DOHH2 (cell line): Measurements from ENCODE around the gene GPR161.
"Not testable (repeated sequence)": the region's sequence is repeated elsewhere in the genome, so short reads cannot be mapped to it uniquely, and the experiment has no call there.

ENCODE experiments used
- H3F3A ChIP-seq: fragments of 200-600 bp; sonication (generic), shearing (Covaris generic); 2 replicates; pipeline ENCODE4 v1.6.0; 2016; ENCODE audit warnings: antibody characterized with exemption, mild to moderate bottlenecking; ENCODE audit not compliant: control insufficient read depth, insufficient read depth
- H3K27ac ChIP-seq: fragments of 200-600 bp; sonication (generic); 2 replicates; pipeline ENCODE4 v1.5.1; 2014; ENCODE audit warnings: low read depth, mild to moderate bottlenecking, low read length, moderate library complexity
- H3K27me3 ChIP-seq: fragments of 200-600 bp; sonication (generic); 2 replicates; pipeline ENCODE4 v1.6.1; 2014; ENCODE audit warnings: mild to moderate bottlenecking, low read length, mixed read lengths; ENCODE audit not compliant: control insufficient read depth
- H3K36me3 ChIP-seq: fragments of 200-600 bp; sonication (generic); 2 replicates; pipeline ENCODE4 v1.6.1; 2014; ENCODE audit warnings: mild to moderate bottlenecking, low read length, moderate library complexity, mixed read lengths; ENCODE audit not compliant: control insufficient read depth
- H3K4me1 ChIP-seq: fragments of 200-600 bp; sonication (generic); 2 replicates; pipeline ENCODE4 v1.6.1; 2014; ENCODE audit warnings: mild to moderate bottlenecking, low read length, mixed read lengths; ENCODE audit not compliant: control insufficient read depth
- H3K4me2 ChIP-seq: fragments of 200-600 bp; sonication (generic); 2 replicates; pipeline ENCODE4 v1.6.0; 2014; ENCODE audit warnings: mild to moderate bottlenecking, low read length, moderate library complexity
- H3K4me3 ChIP-seq: fragments of 200-600 bp; sonication (generic); 2 replicates; pipeline ENCODE4 v1.5.1; 2014; ENCODE audit warnings: mild to moderate bottlenecking, low read length, mixed read lengths
- H3K79me2 ChIP-seq: fragments of 200-600 bp; sonication (generic); 2 replicates; pipeline ENCODE4 v1.6.1; 2014; ENCODE audit warnings: mild to moderate bottlenecking, low read length, mixed read lengths; ENCODE audit not compliant: control insufficient read depth
- H3K9me2 ChIP-seq: fragments of 200-600 bp; sonication (generic); replicated peaks from 2 replicates; pipeline ENCODE4 v1.6.1; 2014; ENCODE audit warnings: mild to moderate bottlenecking, low read length, mixed read lengths; ENCODE audit not compliant: control insufficient read depth
- H3K9me3 ChIP-seq: fragments of 200-600 bp; sonication (generic); 2 replicates; pipeline ENCODE4 v1.6.1; 2014; ENCODE audit warnings: antibody characterized with exemption, low read length, mixed read lengths; ENCODE audit not compliant: control insufficient read depth, insufficient read depth
- H4K20me1 ChIP-seq: fragments of 200-600 bp; sonication (generic); 2 replicates; pipeline ENCODE4 v1.6.0; 2014; ENCODE audit warnings: low read depth, mild to moderate bottlenecking, antibody characterized with exemption, low read length, moderate library complexity; ENCODE audit not compliant: control insufficient read depth, insufficient read depth
- EZH2phosphoT487 ChIP-seq: fragments of 200-600 bp; sonication (generic); IDR thresholded peaks from 2 replicates; pipeline ENCODE4 v1.6.1; 2017; ENCODE audit warnings: borderline replicate concordance, mild to moderate bottlenecking, antibody characterized with exemption, low read length, moderate library complexity, mixed read lengths
- TF ChIP-seq, protein P1 (sequence below): fragments of 200-600 bp; sonication (generic); IDR thresholded peaks from one replicate; pipeline ENCODE4 v1.5.1; 2014; ENCODE audit warnings: antibody characterized with exemption, mild to moderate bottlenecking, low read depth, low read length; ENCODE audit not compliant: poor library complexity, severe bottlenecking

The GPR161 gene

DNA sequence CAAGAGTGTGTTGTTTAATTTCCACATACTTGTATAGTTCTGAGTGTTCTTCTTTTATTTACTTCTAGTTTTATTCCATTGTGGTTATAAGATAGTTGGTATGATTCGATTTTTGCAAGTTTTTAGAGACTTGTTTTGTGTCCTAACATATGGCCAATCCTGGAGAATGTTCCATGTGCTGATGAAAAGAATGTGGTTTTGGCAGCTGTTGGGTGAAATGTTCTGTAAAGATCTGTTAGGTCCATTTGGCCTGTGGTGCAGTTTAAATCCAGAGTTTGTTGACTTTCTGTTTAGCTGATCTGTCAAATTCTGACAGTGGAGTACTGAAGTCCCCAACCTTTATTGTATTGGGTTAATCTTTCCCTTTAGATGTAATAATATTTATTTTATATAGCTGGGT is 22.5 kb upstream of the GPR161 start:
- H3K27ac ChIP-seq: no peak overlapping the region
- H3K9me3 ChIP-seq: peaks cover 16% of the 10 kb centered on the region
- H3K4me3 ChIP-seq: no peak overlapping the region
- no peaks in the 10 kb centered on the region for H3K9me2 ChIP-seq
- H3K36me3 ChIP-seq: no peaks in the 10 kb centered on the region
- no peak for TF ChIP-seq EZH2phosphoT487
- TF ChIP-seq, protein P1, sequence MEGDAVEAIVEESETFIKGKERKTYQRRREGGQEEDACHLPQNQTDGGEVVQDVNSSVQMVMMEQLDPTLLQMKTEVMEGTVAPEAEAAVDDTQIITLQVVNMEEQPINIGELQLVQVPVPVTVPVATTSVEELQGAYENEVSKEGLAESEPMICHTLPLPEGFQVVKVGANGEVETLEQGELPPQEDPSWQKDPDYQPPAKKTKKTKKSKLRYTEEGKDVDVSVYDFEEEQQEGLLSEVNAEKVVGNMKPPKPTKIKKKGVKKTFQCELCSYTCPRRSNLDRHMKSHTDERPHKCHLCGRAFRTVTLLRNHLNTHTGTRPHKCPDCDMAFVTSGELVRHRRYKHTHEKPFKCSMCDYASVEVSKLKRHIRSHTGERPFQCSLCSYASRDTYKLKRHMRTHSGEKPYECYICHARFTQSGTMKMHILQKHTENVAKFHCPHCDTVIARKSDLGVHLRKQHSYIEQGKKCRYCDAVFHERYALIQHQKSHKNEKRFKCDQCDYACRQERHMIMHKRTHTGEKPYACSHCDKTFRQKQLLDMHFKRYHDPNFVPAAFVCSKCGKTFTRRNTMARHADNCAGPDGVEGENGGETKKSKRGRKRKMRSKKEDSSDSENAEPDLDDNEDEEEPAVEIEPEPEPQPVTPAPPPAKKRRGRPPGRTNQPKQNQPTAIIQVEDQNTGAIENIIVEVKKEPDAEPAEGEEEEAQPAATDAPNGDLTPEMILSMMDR: no peak
- H3F3A ChIP-seq: no peaks in the 10 kb centered on the region
- H3K27me3 ChIP-seq: no peaks in the 10 kb centered on the region
- H3K4me1 ChIP-seq: peaks cover 22% of the 10 kb centered on the region
- no peaks in the 10 kb centered on the region for H3K79me2 ChIP-seq
- no peaks in the 10 kb centered on the region for H4K20me1 ChIP-seq
- H3K4me2 ChIP-seq: no peak overlapping the region

- Histone ChIP-seq H3K4me3 (no peak overlapping the region), H3K9me3 (peaks cover 16% of the 10 kb centered on the region), H3K4me2 (no peak overlapping the region), H4K20me1 (no peaks in the 10 kb centered on the region), H3K79me2 (no peaks in the 10 kb centered on the region), H3K27me3 (no peaks in the 10 kb centered on the region), H3K9me2 (no peaks in the 10 kb centered on the region), H3F3A (no peaks in the 10 kb centered on the region), H3K27ac (no peak overlapping the region), H3K36me3 (no peaks in the 10 kb centered on the region), H3K4me1 (peaks cover 10% of the 10 kb centered on the region)
- TF ChIP-seq, protein P1: no peak
- no peak for TF ChIP-seq EZH2phosphoT487
These were observed 20.9 kb upstream of the GPR161 start for GRCh38 chr1:168157638-168158037.

GRCh38 chr1:168155910-168156309 is 19.2 kb upstream of the GPR161 start:
- Histone ChIP-seq H3K27ac (no peak overlapping the region), H3K9me2 (no peaks in the 10 kb centered on the region), H3K9me3 (peaks cover 16% of the 10 kb centered on the region), H3K79me2 (no peaks in the 10 kb centered on the region), H3F3A (no peaks in the 10 kb centered on the region), H3K4me3 (no peak overlapping the region), H3K4me2 (no peak overlapping the region), H3K27me3 (no peaks in the 10 kb centered on the region), H3K36me3 (no peaks in the 10 kb centered on the region), H4K20me1 (no peaks in the 10 kb centered on the region), H3K4me1 (peaks cover 6% of the 10 kb centered on the region; the same call in 1 of the 2 replicates)
- TF ChIP-seq, protein P1: no peak
- TF ChIP-seq EZH2phosphoT487: no peak

GRCh38 chr1:168154707-168155106 is 18.0 kb upstream of the GPR161 start:
- H3K4me3 ChIP-seq, H3K4me1 ChIP-seq, H3K27ac ChIP-seq, H3K79me2 ChIP-seq, H3F3A ChIP-seq, H3K27me3 ChIP-seq, H3K9me2 ChIP-seq, H4K20me1 ChIP-seq, H3K36me3 ChIP-seq: not testable (repeated sequence)
- Histone ChIP-seq H3K9me3 (peaks cover 10% of the 10 kb centered on the region), H3K4me2 (0 out of 2 replicates have a peak overlapping the region, but pooled peaks have one; percentile 13)
